ENCODE results near the gene GNG13. TPM values are rescaled to one million over a fixed set of nuclear protein-coding genes. Genes with fewer than 3 reads are reported as not detected.

Gene GNG13
- total and polyA plus RNA-seq, 4 donors = 0.30 to 1.4 (median 1.0) TPM; not detected in 1

- no peak for DNase-seq (ENCODE audit: low read depth in 4 of 6, low spot score in 6 of 6)
- Histone ChIP-seq H3K4me3 (ENCODE audit: low read depth, low read length) (no peak overlapping the region), H3K9me3 (ENCODE audit: control insufficient read depth, insufficient read depth, low read length) (no peaks in the 10 kb centered on the region), H3K27me3 (ENCODE audit: control insufficient read depth, insufficient read depth, low read length) (peaks cover 26% of the 10 kb centered on the region), H3K36me3 (ENCODE audit: control insufficient read depth, insufficient read depth, low read length) (peaks cover 77% of the 10 kb centered on the region), H3K4me1 (ENCODE audit: control insufficient read depth, insufficient read depth, low read length) (peaks cover 6% of the 10 kb centered on the region), H3K27ac (ENCODE audit: low read depth, low read length) (no peak overlapping the region)
- WGBS (ENCODE audit: insufficient coverage) = 96% methylated on average over 30 of the region's 38 CpGs
These were observed 4.0 kb downstream of the GNG13 start for GRCh38 chr16:796296-797119.

- 90% methylated on average over 28 of the region's 33 CpGs for WGBS (ENCODE audit: insufficient coverage)
- Histone ChIP-seq H3K9me3 (ENCODE audit: control insufficient read depth, insufficient read depth, low read length) (no peaks in the 10 kb centered on the region), H3K4me1 (ENCODE audit: control insufficient read depth, insufficient read depth, low read length) (peaks cover 6% of the 10 kb centered on the region), H3K36me3 (ENCODE audit: control insufficient read depth, insufficient read depth, low read length) (peaks cover 85% of the 10 kb centered on the region), H3K27ac (ENCODE audit: low read depth, low read length) (no peak overlapping the region), H3K27me3 (ENCODE audit: control insufficient read depth, insufficient read depth, low read length) (peaks cover 18% of the 10 kb centered on the region), H3K4me3 (ENCODE audit: low read depth, low read length) (no peak overlapping the region)
- no peak for DNase-seq (ENCODE audit: low read depth in 4 of 6, low spot score in 6 of 6)
These were observed 4.8 kb downstream of the GNG13 start for GRCh38 chr16:795580-796229.

- no peak for DNase-seq (ENCODE audit: low read depth in 4 of 6, low spot score in 6 of 6)
- H3K4me1 ChIP-seq (ENCODE audit: control insufficient read depth, insufficient read depth, low read length) = peaks cover 1% of the 10 kb centered on the region
- WGBS (ENCODE audit: insufficient coverage) = 85% methylated on average over 21 of the region's 31 CpGs
- H3K27ac ChIP-seq (ENCODE audit: low read depth, low read length) = no peak overlapping the region
- H3K27me3 ChIP-seq (ENCODE audit: control insufficient read depth, insufficient read depth, low read length) = peaks cover 11% of the 10 kb centered on the region
- no peak overlapping the region for H3K4me3 ChIP-seq (ENCODE audit: low read depth, low read length)
- H3K9me3 ChIP-seq (ENCODE audit: control insufficient read depth, insufficient read depth, low read length) = no peaks in the 10 kb centered on the region
- H3K36me3 ChIP-seq (ENCODE audit: control insufficient read depth, insufficient read depth, low read length) = peaks cover 93% of the 10 kb centered on the region
These were observed 5.6 kb downstream of the GNG13 start for GRCh38 chr16:794853-795466.

GRCh38 chr16:794091-794822 is 6.3 kb downstream of the GNG13 start:
- Histone ChIP-seq H3K36me3 (ENCODE audit: control insufficient read depth, insufficient read depth, low read length) (peaks cover 97% of the 10 kb centered on the region), H3K9me3 (ENCODE audit: control insufficient read depth, insufficient read depth, low read length) (no peaks in the 10 kb centered on the region), H3K27ac (ENCODE audit: low read depth, low read length) (no peak overlapping the region), H3K4me3 (ENCODE audit: low read depth, low read length) (no peak overlapping the region), H3K27me3 (ENCODE audit: control insufficient read depth, insufficient read depth, low read length) (peaks cover 6% of the 10 kb centered on the region), H3K4me1 (ENCODE audit: control insufficient read depth, insufficient read depth, low read length) (peaks cover 5% of the 10 kb centered on the region)
- WGBS (ENCODE audit: insufficient coverage) = 87% methylated on average over 34 of the region's 40 CpGs
- no peak for DNase-seq (ENCODE audit: low read depth in 4 of 6, low spot score in 6 of 6)

- Histone ChIP-seq H3K27ac (ENCODE audit: low read depth, low read length) (no peak overlapping the region), H3K4me1 (ENCODE audit: control insufficient read depth, insufficient read depth, low read length) (peaks cover 10% of the 10 kb centered on the region), H3K36me3 (ENCODE audit: control insufficient read depth, insufficient read depth, low read length) (peaks cover 92% of the 10 kb centered on the region), H3K27me3 (ENCODE audit: control insufficient read depth, insufficient read depth, low read length) (peaks cover 2% of the 10 kb centered on the region), H3K4me3 (ENCODE audit: low read depth, low read length) (no peak overlapping the region), H3K9me3 (ENCODE audit: control insufficient read depth, insufficient read depth, low read length) (no peaks in the 10 kb centered on the region)
- 95% methylated on average over 8 of the region's 8 CpGs for WGBS (ENCODE audit: insufficient coverage)
- no peak for DNase-seq (ENCODE audit: low read depth in 4 of 6, low spot score in 6 of 6)
These were observed 7.1 kb downstream of the GNG13 start for GRCh38 chr16:793414-793813.

- WGBS (ENCODE audit: insufficient coverage) = 94% methylated on average over 45 of the region's 46 CpGs
- Histone ChIP-seq H3K4me1 (ENCODE audit: control insufficient read depth, insufficient read depth, low read length) (peaks cover 15% of the 10 kb centered on the region), H3K9me3 (ENCODE audit: control insufficient read depth, insufficient read depth, low read length) (no peaks in the 10 kb centered on the region), H3K27me3 (ENCODE audit: control insufficient read depth, insufficient read depth, low read length) (no peaks in the 10 kb centered on the region), H3K36me3 (ENCODE audit: control insufficient read depth, insufficient read depth, low read length) (peaks cover 84% of the 10 kb centered on the region), H3K27ac (ENCODE audit: low read depth, low read length) (no peak overlapping the region), H3K4me3 (ENCODE audit: low read depth, low read length) (no peak overlapping the region)
- no peak for DNase-seq (ENCODE audit: low read depth in 4 of 6, low spot score in 6 of 6)
These were observed 8.1 kb downstream of the GNG13 start for GRCh38 chr16:792221-792995.

GRCh38 chr16:791131-791530 is 9.4 kb downstream of the GNG13 start:
- H3K4me1 ChIP-seq (ENCODE audit: control insufficient read depth, insufficient read depth, low read length) = peaks cover 21% of the 10 kb centered on the region
- no peaks in the 10 kb centered on the region for H3K27me3 ChIP-seq (ENCODE audit: control insufficient read depth, insufficient read depth, low read length)
- H3K4me3 ChIP-seq (ENCODE audit: low read depth, low read length) = no peak overlapping the region
- WGBS (ENCODE audit: insufficient coverage) = 98% methylated on average over 23 of the region's 23 CpGs
- H3K27ac ChIP-seq (ENCODE audit: low read depth, low read length) = no peak overlapping the region
- no peak for DNase-seq (ENCODE audit: low read depth in 4 of 6, low spot score in 6 of 6)
- H3K36me3 ChIP-seq (ENCODE audit: control insufficient read depth, insufficient read depth, low read length) = peaks cover 84% of the 10 kb centered on the region
- no peaks in the 10 kb centered on the region for H3K9me3 ChIP-seq (ENCODE audit: control insufficient read depth, insufficient read depth, low read length)

- Histone ChIP-seq H3K27me3 (ENCODE audit: control insufficient read depth, insufficient read depth, low read length) (no peaks in the 10 kb centered on the region), H3K9me3 (ENCODE audit: control insufficient read depth, insufficient read depth, low read length) (no peaks in the 10 kb centered on the region), H3K36me3 (ENCODE audit: control insufficient read depth, insufficient read depth, low read length) (peaks cover 87% of the 10 kb centered on the region), H3K4me1 (ENCODE audit: control insufficient read depth, insufficient read depth, low read length) (peaks cover 27% of the 10 kb centered on the region), H3K27ac (ENCODE audit: low read depth, low read length) (no peak overlapping the region), H3K4me3 (ENCODE audit: low read depth, low read length) (no peak overlapping the region)
- 97% methylated on average over 17 of the region's 17 CpGs for WGBS (ENCODE audit: insufficient coverage)
- DNase-seq (ENCODE audit: low read depth in 4 of 6, low spot score in 6 of 6) = no peak
These were observed 10.4 kb downstream of the GNG13 start for GRCh38 chr16:790086-790485.
